Breast epithelium (tissue), 3 donors: ENCODE data around the gene ZMYND10.

Experiments used
- CTCF ChIP-seq, 3 donors: fragments of 450-650 bp; IDR thresholded peaks; one replicate each; pipeline ENCODE4 v1.5.1; 2016 to 2017; ENCODE audit warnings: antibody characterized with exemption in 3 of 3, mild to moderate bottlenecking in 3 of 3, moderate library complexity in 3 of 3
- POLR2A ChIP-seq: fragments of 450-650 bp; IDR thresholded peaks from one replicate; pipeline ENCODE4 v1.6.1; 2016; ENCODE audit warnings: antibody characterized with exemption, mild to moderate bottlenecking, moderate library complexity

- TF ChIP-seq CTCF (IDR thresholded peaks at IDR 0.05) (no peak), POLR2A (no peak)
Measured at GRCh38 chr3:50342813-50343633, 2.5 kb downstream of the ZMYND10 start.
